ENCODE measurements around the gene ZNF778. TPM values are rescaled to one million over a fixed set of nuclear protein-coding genes. Genes with fewer than 3 reads are reported as not detected.

Gene ZNF778
- total and polyA plus RNA-seq, 2 of the 13 experiments (the other 11 are each of a cell fraction or from before 2014, with no cell fraction given), result 3.8 to 7.2 TPM

GRCh38 chr16:89261691-89262563 is 44.4 kb downstream of the ZNF778 start (continued):
- TF ChIP-seq, protein P1, sequence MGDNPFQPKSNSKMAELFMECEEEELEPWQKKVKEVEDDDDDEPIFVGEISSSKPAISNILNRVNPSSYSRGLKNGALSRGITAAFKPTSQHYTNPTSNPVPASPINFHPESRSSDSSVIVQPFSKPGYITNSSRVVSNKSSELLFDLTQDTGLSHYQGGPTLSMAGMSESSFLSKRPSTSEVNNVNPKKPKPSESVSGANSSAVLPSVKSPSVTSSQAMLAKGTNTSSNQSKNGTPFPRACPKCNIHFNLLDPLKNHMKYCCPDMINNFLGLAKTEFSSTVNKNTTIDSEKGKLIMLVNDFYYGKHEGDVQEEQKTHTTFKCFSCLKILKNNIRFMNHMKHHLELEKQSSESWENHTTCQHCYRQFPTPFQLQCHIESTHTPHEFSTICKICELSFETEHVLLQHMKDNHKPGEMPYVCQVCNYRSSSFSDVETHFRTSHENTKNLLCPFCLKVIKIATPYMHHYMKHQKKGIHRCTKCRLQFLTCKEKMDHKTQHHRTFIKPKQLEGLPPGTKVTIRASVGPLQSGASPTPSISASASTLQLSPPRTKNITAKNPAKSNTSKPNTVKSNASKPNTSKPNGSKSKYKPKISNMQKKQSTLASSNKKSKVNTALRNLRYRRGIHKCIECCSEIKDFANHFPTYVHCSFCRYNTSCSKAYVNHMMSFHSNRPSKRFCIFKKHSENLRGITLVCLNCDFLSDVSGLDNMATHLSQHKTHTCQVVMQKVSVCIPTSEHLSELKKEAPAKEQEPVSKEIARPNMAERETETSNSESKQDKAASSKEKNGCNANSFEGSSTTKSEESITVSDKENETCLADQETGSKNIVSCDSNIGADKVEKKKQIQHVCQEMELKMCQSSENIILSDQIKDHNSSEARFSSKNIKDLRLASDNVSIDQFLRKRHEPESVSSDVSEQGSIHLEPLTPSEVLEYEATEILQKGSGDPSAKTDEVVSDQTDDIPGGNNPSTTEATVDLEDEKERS (CRISPR knock-in tag; IDR thresholded peaks at IDR 0.05), result no peak
- peak; percentile 27; the same call in 1 of the 2 replicates for TF ChIP-seq MAZ (IDR thresholded peaks at IDR 0.05; ENCODE audit: borderline replicate concordance, low read depth, low read length)
- TF ChIP-seq MAZ (CRISPR knock-in tag; IDR thresholded peaks at IDR 0.05; ENCODE audit: low read depth), result no peak
- TF ChIP-seq ZNF251 (CRISPR knock-in tag; IDR thresholded peaks at IDR 0.05), result no peak
- no peak for TF ChIP-seq IRF9 (CRISPR knock-in tag; IDR thresholded peaks at IDR 0.05; ENCODE audit: borderline replicate concordance)
- no peak for TF ChIP-seq CC2D1A (CRISPR knock-in tag; IDR thresholded peaks at IDR 0.05)
- TF ChIP-seq NR2F2 (IDR thresholded peaks at IDR 0.05; ENCODE audit: borderline replicate concordance, low read depth), result no peak
- peak; percentile 93 for TF ChIP-seq ASH2L (IDR thresholded peaks at IDR 0.05; ENCODE audit: insufficient read length, low read depth, low read length)
- TF ChIP-seq ZNF510 (CRISPR knock-in tag; IDR thresholded peaks at IDR 0.05; ENCODE audit: low read depth), result 0 out of 2 replicates have a peak, but pooled peaks have one; percentile 41
- TF ChIP-seq ZBTB39 (CRISPR knock-in tag; IDR thresholded peaks at IDR 0.05), result no peak
- peak; percentile 31; the same call in 1 of the 2 replicates for TF ChIP-seq THAP11 (CRISPR knock-in tag; IDR thresholded peaks at IDR 0.05)
- TF ChIP-seq ZNF292 (CRISPR knock-in tag; IDR thresholded peaks at IDR 0.05; ENCODE audit: borderline replicate concordance, low read depth), result peak; percentile 53; the same call in 1 of the 2 replicates
- peak; percentile 39; the same call in 1 of the 2 replicates for TF ChIP-seq MYC (CRISPR knock-in tag; IDR thresholded peaks at IDR 0.05; ENCODE audit: borderline replicate concordance)
- 0 out of 2 replicates have a peak, but pooled peaks have one; percentile 30 for TF ChIP-seq ZIK1 (CRISPR knock-in tag; IDR thresholded peaks at IDR 0.05; ENCODE audit: borderline replicate concordance, low read depth)
- peak; percentile 51 for TF ChIP-seq ZNF883 (CRISPR knock-in tag; IDR thresholded peaks at IDR 0.05; ENCODE audit: not compliant biosample characterization)
- no peak for TF ChIP-seq ZNF598 (CRISPR knock-in tag; IDR thresholded peaks at IDR 0.05; ENCODE audit: borderline replicate concordance)
- no peak for TF ChIP-seq ZKSCAN8 (CRISPR knock-in tag; IDR thresholded peaks at IDR 0.05; ENCODE audit: borderline replicate concordance)
- TF ChIP-seq ZNF766 (CRISPR knock-in tag; IDR thresholded peaks at IDR 0.05; ENCODE audit: borderline replicate concordance), result no peak
- TF ChIP-seq IKZF4 (CRISPR knock-in tag; IDR thresholded peaks at IDR 0.05; ENCODE audit: borderline replicate concordance, low read depth, not compliant biosample characterization), result peak; percentile 42
- no peak for TF ChIP-seq ZNF225 (CRISPR knock-in tag; IDR thresholded peaks at IDR 0.05)

All from HepG2 (cell line).